HepG2 (cell line): ENCODE results near the gene RTP5.
"Not testable (repeated sequence)": the region's sequence is repeated elsewhere in the genome, so short reads cannot be mapped to it uniquely, and the experiment has no call there.

Experiments
- SRSF1 ChIP-seq: fragments of 200-400 bp; formaldehyde crosslinking; optimal IDR thresholded peaks from 2 replicates; pipeline ENCODE3; 2017; ENCODE audit warnings: mild to moderate bottlenecking, low read depth, low read length, moderate library complexity
- ZBTB42 ChIP-seq: sonication (generic); formaldehyde crosslinking; IDR thresholded peaks from 2 replicates; pipeline ENCODE4 v1.5.0; 2020; ENCODE audit warnings: mild to moderate bottlenecking, missing genetic modification reagents
- ZNF224 ChIP-seq: sonication (generic); formaldehyde crosslinking; IDR thresholded peaks from 2 replicates; pipeline ENCODE4 v1.5.0; 2020; ENCODE audit warnings: mild to moderate bottlenecking, missing genetic modification reagents
- TF ChIP-seq, protein P1 (sequence below): sonication (generic); formaldehyde crosslinking; IDR thresholded peaks from 2 replicates; pipeline ENCODE4 v1.8.0; 2022; ENCODE audit warnings: mild to moderate bottlenecking, missing genetic modification reagents, moderate library complexity

GRCh38 chr2:241907831-241908230 is 38.3 kb downstream of the RTP5 start:
- TF ChIP-seq ZBTB42 (CRISPR knock-in tag); ZNF224 (CRISPR knock-in tag); SRSF1: not testable (repeated sequence)
- TF ChIP-seq, protein P1, sequence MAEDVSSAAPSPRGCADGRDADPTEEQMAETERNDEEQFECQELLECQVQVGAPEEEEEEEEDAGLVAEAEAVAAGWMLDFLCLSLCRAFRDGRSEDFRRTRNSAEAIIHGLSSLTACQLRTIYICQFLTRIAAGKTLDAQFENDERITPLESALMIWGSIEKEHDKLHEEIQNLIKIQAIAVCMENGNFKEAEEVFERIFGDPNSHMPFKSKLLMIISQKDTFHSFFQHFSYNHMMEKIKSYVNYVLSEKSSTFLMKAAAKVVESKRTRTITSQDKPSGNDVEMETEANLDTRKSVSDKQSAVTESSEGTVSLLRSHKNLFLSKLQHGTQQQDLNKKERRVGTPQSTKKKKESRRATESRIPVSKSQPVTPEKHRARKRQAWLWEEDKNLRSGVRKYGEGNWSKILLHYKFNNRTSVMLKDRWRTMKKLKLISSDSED (CRISPR knock-in tag) = not testable (repeated sequence)
